Measurements from ENCODE around the gene SAT2. TPM values are rescaled to one million over a fixed set of nuclear protein-coding genes. Genes with fewer than 3 reads are reported as not detected.

Gene SAT2
- total and polyA plus RNA-seq, 12 donors = 45.7 to 164 (median 69.0) TPM

- no peaks in the 10 kb centered on the region for H3K9me3 ChIP-seq
- H3K27ac ChIP-seq = no peak overlapping the region
- no peak for DNase-seq
- H3K27me3 ChIP-seq = no peaks in the 10 kb centered on the region
- no peak overlapping the region for H3K4me3 ChIP-seq
- no peak for TF ChIP-seq CTCF (IDR thresholded peaks at IDR 0.05)
- intact Hi-C loops (cut with DNase I) = loop anchor here in 7 of 10 donors (2.0 to 10.0 kb wide), 3 partner anchors 54 to 62 kb away; partner anchors contain the start of genes WRAP53 (in 6 of the 7) and TP53 (in 5 of the 7)
- 87 to 90% methylated on average over 2 of the region's 2 CpGs for WGBS, 2 donors
- H3K4me1 ChIP-seq = peaks cover 2 to 22% (median 3%) of the 10 kb centered on the region in 9 donors
- ATAC-seq = no peak
- no peaks in the 10 kb centered on the region for H3K36me3 ChIP-seq
Observed at GRCh38 chr17:7633093-7633492, 5.5 kb upstream of the SAT2 start.

GRCh38 chr17:7632492-7632894 lies 4.9 kb upstream of the SAT2 start:
- Histone ChIP-seq H3K9me3 (no peaks in the 10 kb centered on the region), H3K4me1 (peaks cover 3 to 25% (median 6%) of the 10 kb centered on the region in 9 donors), H3K27ac (no peak overlapping the region), H3K4me3 (no peak overlapping the region), H3K27me3 (no peaks in the 10 kb centered on the region), H3K36me3 (no peaks in the 10 kb centered on the region)
- intact Hi-C loops (cut with DNase I) = loop anchor here in 7 of 10 donors (2.0 to 10.0 kb wide), 3 partner anchors 55 to 62 kb away; partner anchors contain the start of genes WRAP53 (in 6 of the 7) and TP53 (in 5 of the 7)
- TF ChIP-seq CTCF (IDR thresholded peaks at IDR 0.05) = peak; percentile 11 to 56 (median 48)
- DNase-seq (peak in 1 of 2 donors; percentile 17), ATAC-seq (peak in 2 of 8 donors; percentile 29 to 36)
- WGBS, 2 donors = 52 to 56% methylated on average over 6 of the region's 6 CpGs

- intact Hi-C loops (cut with DNase I) = loop anchor here in 7 of 10 donors (2.0 to 10.0 kb wide), 3 partner anchors 56 to 63 kb away; partner anchors contain the start of genes WRAP53 (in 6 of the 7) and TP53 (in 5 of the 7)
- TF ChIP-seq CTCF (IDR thresholded peaks at IDR 0.05) = no peak
- no peaks in the 10 kb centered on the region for H3K9me3 ChIP-seq
- DNase-seq (peak in 1 of 2 donors; percentile 41), ATAC-seq (no peak)
- no peaks in the 10 kb centered on the region for H3K36me3 ChIP-seq
- H3K4me1 ChIP-seq = peaks cover 6 to 30% (median 12%) of the 10 kb centered on the region in 9 donors
- no peak overlapping the region for H3K27ac ChIP-seq
- no peak overlapping the region for H3K4me3 ChIP-seq
- H3K27me3 ChIP-seq = no peaks in the 10 kb centered on the region
- WGBS, 2 donors = 21 to 25% methylated on average over 11 of the region's 11 CpGs
Observed at GRCh38 chr17:7631398-7632380, 4.1 kb upstream of the SAT2 start.

GRCh38 chr17:7629939-7630571 lies 2.4 kb upstream of the SAT2 start, which contains the start of gene SHBG:
TSS of gene SHBG (plus strand) at chr17:7630135. CDS start at chr17:7630173, 38 bp downstream.
- intact Hi-C loops (cut with DNase I) = loop anchor here in 6 of 10 donors (5.0 to 10.0 kb wide), 2 partner anchors 57 to 65 kb away; partner anchors contain the start of genes TP53 (in 5 of the 6) and WRAP53 (in 5 of the 6)
- no peaks in the 10 kb centered on the region for H3K9me3 ChIP-seq
- peaks cover 0 to 14% (median 0%) of the 10 kb centered on the region in 9 donors for H3K36me3 ChIP-seq
- peaks cover 7 to 33% (median 17%) of the 10 kb centered on the region in 9 donors for H3K4me1 ChIP-seq
- DNase-seq (no peak), ATAC-seq (no peak)
- no peaks in the 10 kb centered on the region for H3K27me3 ChIP-seq
- no peak within 1 kb of the TSS for H3K27ac ChIP-seq
- TF ChIP-seq CTCF (IDR thresholded peaks at IDR 0.05) = no peak
- H3K4me3 ChIP-seq = no peak within 1 kb of the TSS
- 75 to 89% methylated on average over 13 of the region's 13 CpGs for WGBS, 2 donors

Data from heart right ventricle (tissue), 16 donors.